Measurements from ENCODE around the gene GABRR2.

GABRR2 gene

GRCh38 chr6:89289710-89290109 lies 25.4 kb downstream of the GABRR2 start:
- H3K4me3 ChIP-seq (ENCODE audit: low read depth, low read length): no peak overlapping the region
- POLR2A ChIA-PET: interaction anchor here (0.5 kb wide), 1 partner anchor 116 kb away, joined by 3 read pairs; no protein-coding TSS in a partner anchor
- no peaks in the 10 kb centered on the region for H3K4me1 ChIP-seq (ENCODE audit: control insufficient read depth, insufficient read depth, low read length)
- TF ChIP-seq ZNF202 (tag by site-specific recombination; IDR thresholded peaks at IDR 0.05; ENCODE audit: borderline replicate concordance): no peak
- H3K36me3 ChIP-seq (ENCODE audit: control insufficient read depth in 2 of 2, insufficient read depth in 1 of 2, low read length in 2 of 2): no peaks in the 10 kb centered on the region
- H3K27ac ChIP-seq (ENCODE audit: extremely low read depth, low read depth, low read length): no peak overlapping the region
- CTCF ChIA-PET: interaction anchor here (0.9 to 1.3 kb wide), 2 partner anchors 10 to 12 kb away, joined by 4 to 7 read pairs; no protein-coding TSS in a partner anchor
- no peaks in the 10 kb centered on the region for H3K9me3 ChIP-seq (ENCODE audit: control insufficient read depth, insufficient read depth, low read depth, low read length)

- H3K27ac ChIP-seq (ENCODE audit: extremely low read depth, low read depth, low read length): no peak overlapping the region
- ChIA-PET POLR2A (no interaction called here), CTCF (interaction anchor here (0.5 to 1.4 kb wide), 4 partner anchors 8 to 34 kb away, joined by 4 to 5 read pairs (median 4); no protein-coding TSS in a partner anchor)
- no peaks in the 10 kb centered on the region for H3K9me3 ChIP-seq (ENCODE audit: control insufficient read depth, insufficient read depth, low read depth, low read length)
- H3K4me1 ChIP-seq (ENCODE audit: control insufficient read depth, insufficient read depth, low read length): no peaks in the 10 kb centered on the region
- H3K36me3 ChIP-seq (ENCODE audit: control insufficient read depth in 2 of 2, insufficient read depth in 1 of 2, low read length in 2 of 2): no peaks in the 10 kb centered on the region
- H3K4me3 ChIP-seq (ENCODE audit: low read depth, low read length): no peak overlapping the region
- TF ChIP-seq ZBTB10 (tag by site-specific recombination; IDR thresholded peaks at IDR 0.05) (no peak), ZNF10 (tag by site-specific recombination; IDR thresholded peaks at IDR 0.05) (no peak), ZNF248 (tag by site-specific recombination; IDR thresholded peaks at IDR 0.05) (no peak), KLF9 (tag by site-specific recombination; IDR thresholded peaks at IDR 0.05; ENCODE audit: low read depth) (no peak), SP7 (tag by site-specific recombination; IDR thresholded peaks at IDR 0.05) (no peak), ZNF658 (tag by site-specific recombination; IDR thresholded peaks at IDR 0.05) (no peak), ZNF449 (tag by site-specific recombination; IDR thresholded peaks at IDR 0.05) (no peak), RBAK (tag by site-specific recombination; IDR thresholded peaks at IDR 0.05) (no peak)
- TF ChIP-seq, protein P1, sequence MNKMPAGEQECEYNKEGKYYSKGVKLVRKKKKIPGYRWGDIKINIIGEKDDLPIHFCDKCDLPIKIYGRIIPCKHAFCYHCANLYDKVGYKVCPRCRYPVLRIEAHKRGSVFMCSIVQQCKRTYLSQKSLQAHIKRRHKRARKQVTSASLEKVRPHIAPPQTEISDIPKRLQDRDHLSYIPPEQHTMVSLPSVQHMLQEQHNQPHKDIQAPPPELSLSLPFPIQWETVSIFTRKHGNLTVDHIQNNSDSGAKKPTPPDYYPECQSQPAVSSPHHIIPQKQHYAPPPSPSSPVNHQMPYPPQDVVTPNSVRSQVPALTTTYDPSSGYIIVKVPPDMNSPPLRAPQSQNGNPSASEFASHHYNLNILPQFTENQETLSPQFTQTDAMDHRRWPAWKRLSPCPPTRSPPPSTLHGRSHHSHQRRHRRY (tag by site-specific recombination; IDR thresholded peaks at IDR 0.05): no peak
Measured at GRCh38 chr6:89287351-89288028, 27.6 kb downstream of the GABRR2 start.

DNA sequence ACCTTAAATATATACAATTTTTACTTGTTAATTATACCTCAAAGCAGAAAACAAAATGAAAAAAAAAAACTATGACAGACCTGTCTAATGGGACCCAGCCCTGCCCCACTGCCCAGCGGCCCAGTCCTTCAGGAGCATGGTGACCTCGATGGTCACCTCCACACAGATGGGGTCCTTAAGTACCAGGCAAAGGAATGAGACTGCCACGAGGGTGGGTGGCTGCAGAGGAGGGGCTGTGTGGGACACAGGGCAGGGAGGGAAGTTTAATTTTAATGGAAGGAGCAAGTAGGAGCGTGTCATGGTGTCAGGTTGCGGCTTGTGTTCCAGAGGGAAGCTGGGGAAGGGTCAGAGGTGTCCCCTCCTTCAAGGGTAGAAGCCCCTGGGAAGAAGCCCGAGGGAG lies 28.6 kb downstream of the GABRR2 start:
- Histone ChIP-seq H3K4me3 (ENCODE audit: low read depth, low read length) (no peak overlapping the region), H3K36me3 (ENCODE audit: control insufficient read depth in 2 of 2, insufficient read depth in 1 of 2, low read length in 2 of 2) (no peaks in the 10 kb centered on the region), H3K9me3 (ENCODE audit: control insufficient read depth, insufficient read depth, low read depth, low read length) (no peaks in the 10 kb centered on the region), H3K27ac (ENCODE audit: extremely low read depth, low read depth, low read length) (no peak overlapping the region), H3K4me1 (ENCODE audit: control insufficient read depth, insufficient read depth, low read length) (no peaks in the 10 kb centered on the region)
- peak; percentile 86 for TF ChIP-seq ZFHX2 (tag by site-specific recombination; conservative IDR thresholded peaks at IDR 0.05)
- TF ChIP-seq ZNF37A (tag by site-specific recombination; IDR thresholded peaks at IDR 0.05): no peak
- peak; percentile 88 for TF ChIP-seq EGR2 (tag by site-specific recombination; IDR thresholded peaks at IDR 0.05; ENCODE audit: low read depth)
- no peak for TF ChIP-seq KLF9 (tag by site-specific recombination; IDR thresholded peaks at IDR 0.05; ENCODE audit: low read depth)
- TF ChIP-seq TRIM28 (IDR thresholded peaks at IDR 0.05; ENCODE audit: borderline replicate concordance, low read length): no peak
- ChIA-PET POLR2A (interaction anchor here (0.6 kb wide), 1 partner anchor 11 kb away, joined by 4 read pairs; no protein-coding TSS in a partner anchor), CTCF (interaction anchor here (1.0 to 1.2 kb wide), 2 partner anchors 8 to 13 kb away, joined by 4 to 5 read pairs; no protein-coding TSS in a partner anchor)
